Esophagus squamous epithelium (tissue), 4 donors: ENCODE data around the gene TRAF3IP1.

Source experiments
- POLR2A ChIP-seq, 4 donors: fragments of 450-650 bp; IDR thresholded peaks; one replicate each; pipeline ENCODE4 v1.6.1; 2017; ENCODE audit warnings: antibody characterized with exemption in 4 of 4, mild to moderate bottlenecking in 4 of 4, moderate library complexity in 3 of 4
- TF ChIP-seq, protein P1 (sequence below), 6 experiments: fragments of 450-650 bp in 4 of 6; fragments of 200-600 bp in 2 of 6; sonication (generic) in 2 of 6; IDR thresholded peaks; one replicate each; pipeline ENCODE4 v1.5.1; 2016 to 2019; ENCODE audit warnings: antibody characterized with exemption in 6 of 6, mild to moderate bottlenecking in 4 of 6, moderate library complexity in 4 of 6

DNA sequence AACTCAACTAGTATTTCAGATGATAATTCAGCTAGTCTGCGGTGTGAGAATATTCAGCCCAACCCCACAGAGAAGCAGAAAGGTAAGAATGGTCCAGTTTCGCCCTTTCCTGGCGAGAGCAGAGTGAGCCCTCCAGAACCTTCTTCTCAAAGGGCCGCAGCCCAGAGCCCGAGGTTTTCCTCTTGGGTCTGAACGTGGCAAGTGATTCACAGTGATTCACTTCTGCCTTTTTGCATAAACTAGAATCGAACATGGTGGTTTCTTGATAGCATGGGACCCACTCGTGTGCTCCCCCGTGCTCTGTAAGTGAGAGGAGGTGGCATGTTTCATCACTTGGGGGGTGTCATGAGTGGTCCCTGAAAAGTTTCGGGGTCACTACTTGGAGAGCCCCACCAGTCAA, 24.2 kb downstream of the TRAF3IP1 start:
- TF ChIP-seq, protein P1, sequence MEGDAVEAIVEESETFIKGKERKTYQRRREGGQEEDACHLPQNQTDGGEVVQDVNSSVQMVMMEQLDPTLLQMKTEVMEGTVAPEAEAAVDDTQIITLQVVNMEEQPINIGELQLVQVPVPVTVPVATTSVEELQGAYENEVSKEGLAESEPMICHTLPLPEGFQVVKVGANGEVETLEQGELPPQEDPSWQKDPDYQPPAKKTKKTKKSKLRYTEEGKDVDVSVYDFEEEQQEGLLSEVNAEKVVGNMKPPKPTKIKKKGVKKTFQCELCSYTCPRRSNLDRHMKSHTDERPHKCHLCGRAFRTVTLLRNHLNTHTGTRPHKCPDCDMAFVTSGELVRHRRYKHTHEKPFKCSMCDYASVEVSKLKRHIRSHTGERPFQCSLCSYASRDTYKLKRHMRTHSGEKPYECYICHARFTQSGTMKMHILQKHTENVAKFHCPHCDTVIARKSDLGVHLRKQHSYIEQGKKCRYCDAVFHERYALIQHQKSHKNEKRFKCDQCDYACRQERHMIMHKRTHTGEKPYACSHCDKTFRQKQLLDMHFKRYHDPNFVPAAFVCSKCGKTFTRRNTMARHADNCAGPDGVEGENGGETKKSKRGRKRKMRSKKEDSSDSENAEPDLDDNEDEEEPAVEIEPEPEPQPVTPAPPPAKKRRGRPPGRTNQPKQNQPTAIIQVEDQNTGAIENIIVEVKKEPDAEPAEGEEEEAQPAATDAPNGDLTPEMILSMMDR (IDR thresholded peaks at IDR 0.05) = no peak
- no peak for TF ChIP-seq POLR2A (IDR thresholded peaks at IDR 0.05)
